Parathyroid adenoma (tissue), 2 donors: ENCODE measurements around the gene MAML1.

Experiments used
- H2AFZ ChIP-seq: fragments of 300-600 bp; sonication (generic); one replicate; pipeline ENCODE4 v1.7.0; 2017; ENCODE audit warnings: antibody characterized with exemption, mild to moderate bottlenecking
- H3K27ac ChIP-seq: fragments of 300-600 bp; sonication (generic); one replicate; pipeline ENCODE4 v1.7.0; 2017
- H3K27me3 ChIP-seq: fragments of 300-600 bp; sonication (generic); one replicate; pipeline ENCODE4 v1.7.0; 2017; ENCODE audit warnings: low read length; ENCODE audit not compliant: control insufficient read depth, insufficient read depth
- H3K36me3 ChIP-seq: fragments of 300-600 bp; sonication (generic); one replicate; pipeline ENCODE4 v1.7.0; 2017; ENCODE audit warnings: low read length; ENCODE audit not compliant: control insufficient read depth, insufficient read depth
- H3K4me1 ChIP-seq: fragments of 300-600 bp; sonication (generic); one replicate; pipeline ENCODE4 v1.7.0; 2017; ENCODE audit warnings: control low read depth
- H3K4me2 ChIP-seq: fragments of 300-600 bp; sonication (generic); one replicate; pipeline ENCODE4 v1.7.0; 2017; ENCODE audit warnings: low read length
- H3K4me3 ChIP-seq: fragments of 300-600 bp; sonication (generic); one replicate; pipeline ENCODE4 v1.7.0; 2017; ENCODE audit warnings: low read depth, low read length
- H3K79me2 ChIP-seq: fragments of 300-600 bp; sonication (generic); one replicate; pipeline ENCODE4 v1.7.0; 2017; ENCODE audit warnings: control low read depth
- H3K9ac ChIP-seq: fragments of 300-600 bp; sonication (generic); one replicate; pipeline ENCODE4 v1.7.0; 2017; ENCODE audit warnings: mild to moderate bottlenecking
- H3K9me3 ChIP-seq: fragments of 300-600 bp; sonication (generic); one replicate; pipeline ENCODE4 v1.7.0; 2017; ENCODE audit warnings: low read length; ENCODE audit not compliant: control insufficient read depth
- TF ChIP-seq, protein P1 (sequence below): fragments of 300-600 bp; sonication (generic); IDR thresholded peaks from one replicate; pipeline ENCODE4 v1.7.0; 2017; ENCODE audit warnings: antibody characterized with exemption, mild to moderate bottlenecking
- donor health status: primary hyperparathyroidism.

The MAML1 gene

DNA sequence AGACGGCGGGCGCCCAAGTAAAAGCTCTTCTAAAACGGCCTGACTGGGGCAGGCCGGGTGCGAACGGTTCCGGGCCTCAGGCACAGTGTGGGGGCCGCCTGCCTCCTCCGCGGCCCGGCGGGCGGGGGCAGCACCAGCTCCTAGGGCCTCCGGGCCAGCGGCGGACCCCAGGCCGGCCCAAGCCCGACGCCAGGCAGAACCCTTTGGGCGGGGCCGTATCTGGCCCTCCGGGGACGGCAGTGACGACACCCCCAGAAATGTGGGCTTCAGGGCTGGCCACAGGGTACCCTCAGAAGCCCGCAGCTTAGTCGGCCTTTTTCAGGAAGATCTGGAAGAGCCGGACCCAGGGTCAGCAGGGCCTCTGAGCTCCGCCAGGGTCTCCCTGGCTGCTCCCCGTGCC lies 65.1 kb downstream of the MAML1 start:
- H3K27ac ChIP-seq = no peak overlapping the region
- no peaks in the 10 kb centered on the region for H3K9me3 ChIP-seq
- H3K36me3 ChIP-seq = no peaks in the 10 kb centered on the region
- peaks cover 3% of the 10 kb centered on the region for H3K4me1 ChIP-seq
- H3K79me2 ChIP-seq = peaks cover 9% of the 10 kb centered on the region
- no peak overlapping the region for H3K4me2 ChIP-seq
- TF ChIP-seq, protein P1, sequence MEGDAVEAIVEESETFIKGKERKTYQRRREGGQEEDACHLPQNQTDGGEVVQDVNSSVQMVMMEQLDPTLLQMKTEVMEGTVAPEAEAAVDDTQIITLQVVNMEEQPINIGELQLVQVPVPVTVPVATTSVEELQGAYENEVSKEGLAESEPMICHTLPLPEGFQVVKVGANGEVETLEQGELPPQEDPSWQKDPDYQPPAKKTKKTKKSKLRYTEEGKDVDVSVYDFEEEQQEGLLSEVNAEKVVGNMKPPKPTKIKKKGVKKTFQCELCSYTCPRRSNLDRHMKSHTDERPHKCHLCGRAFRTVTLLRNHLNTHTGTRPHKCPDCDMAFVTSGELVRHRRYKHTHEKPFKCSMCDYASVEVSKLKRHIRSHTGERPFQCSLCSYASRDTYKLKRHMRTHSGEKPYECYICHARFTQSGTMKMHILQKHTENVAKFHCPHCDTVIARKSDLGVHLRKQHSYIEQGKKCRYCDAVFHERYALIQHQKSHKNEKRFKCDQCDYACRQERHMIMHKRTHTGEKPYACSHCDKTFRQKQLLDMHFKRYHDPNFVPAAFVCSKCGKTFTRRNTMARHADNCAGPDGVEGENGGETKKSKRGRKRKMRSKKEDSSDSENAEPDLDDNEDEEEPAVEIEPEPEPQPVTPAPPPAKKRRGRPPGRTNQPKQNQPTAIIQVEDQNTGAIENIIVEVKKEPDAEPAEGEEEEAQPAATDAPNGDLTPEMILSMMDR = no peak
- no peak overlapping the region for H2AFZ ChIP-seq
- H3K27me3 ChIP-seq = no peaks in the 10 kb centered on the region
- H3K9ac ChIP-seq = no peak overlapping the region
- H3K4me3 ChIP-seq = no peak overlapping the region

DNA sequence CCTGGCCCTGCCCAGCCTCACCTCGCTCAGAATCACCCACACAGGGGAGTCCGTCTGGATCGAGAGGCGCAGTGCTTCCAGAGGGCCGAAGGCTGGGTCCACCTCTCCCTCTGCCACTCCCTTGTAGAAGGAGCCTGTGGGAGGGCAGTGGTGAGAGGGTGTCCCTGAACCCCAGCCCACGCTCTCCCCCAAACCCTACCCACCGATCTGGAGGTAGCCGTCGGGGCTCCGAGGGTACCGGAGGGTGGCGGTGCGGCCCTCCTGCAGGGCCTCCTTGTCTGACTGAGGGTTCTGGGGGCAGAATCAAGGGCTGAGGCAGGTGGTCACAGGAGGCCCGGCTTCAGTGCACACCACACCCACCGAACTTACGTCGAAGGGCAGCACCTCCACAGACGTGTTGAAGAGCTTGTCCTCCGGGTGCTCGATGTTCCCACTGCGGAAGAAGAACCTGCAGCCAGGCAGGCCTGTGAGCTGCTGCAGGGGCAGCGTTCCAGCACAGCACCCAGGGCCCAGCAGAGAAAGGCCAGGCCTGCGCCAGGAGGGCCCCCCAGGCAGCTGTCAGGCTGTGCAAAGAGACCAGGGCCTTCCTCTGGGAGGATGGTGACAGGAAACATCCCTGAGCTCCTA lies 65.6 kb downstream of the MAML1 start:
- TF ChIP-seq, protein P1 = no peak
- Histone ChIP-seq H3K36me3 (no peaks in the 10 kb centered on the region), H2AFZ (no peak overlapping the region), H3K9ac (no peak overlapping the region), H3K79me2 (peaks cover 10% of the 10 kb centered on the region), H3K9me3 (no peaks in the 10 kb centered on the region), H3K4me1 (peaks cover 3% of the 10 kb centered on the region), H3K4me2 (no peak overlapping the region), H3K27me3 (no peaks in the 10 kb centered on the region), H3K27ac (no peak overlapping the region), H3K4me3 (no peak overlapping the region)

DNA sequence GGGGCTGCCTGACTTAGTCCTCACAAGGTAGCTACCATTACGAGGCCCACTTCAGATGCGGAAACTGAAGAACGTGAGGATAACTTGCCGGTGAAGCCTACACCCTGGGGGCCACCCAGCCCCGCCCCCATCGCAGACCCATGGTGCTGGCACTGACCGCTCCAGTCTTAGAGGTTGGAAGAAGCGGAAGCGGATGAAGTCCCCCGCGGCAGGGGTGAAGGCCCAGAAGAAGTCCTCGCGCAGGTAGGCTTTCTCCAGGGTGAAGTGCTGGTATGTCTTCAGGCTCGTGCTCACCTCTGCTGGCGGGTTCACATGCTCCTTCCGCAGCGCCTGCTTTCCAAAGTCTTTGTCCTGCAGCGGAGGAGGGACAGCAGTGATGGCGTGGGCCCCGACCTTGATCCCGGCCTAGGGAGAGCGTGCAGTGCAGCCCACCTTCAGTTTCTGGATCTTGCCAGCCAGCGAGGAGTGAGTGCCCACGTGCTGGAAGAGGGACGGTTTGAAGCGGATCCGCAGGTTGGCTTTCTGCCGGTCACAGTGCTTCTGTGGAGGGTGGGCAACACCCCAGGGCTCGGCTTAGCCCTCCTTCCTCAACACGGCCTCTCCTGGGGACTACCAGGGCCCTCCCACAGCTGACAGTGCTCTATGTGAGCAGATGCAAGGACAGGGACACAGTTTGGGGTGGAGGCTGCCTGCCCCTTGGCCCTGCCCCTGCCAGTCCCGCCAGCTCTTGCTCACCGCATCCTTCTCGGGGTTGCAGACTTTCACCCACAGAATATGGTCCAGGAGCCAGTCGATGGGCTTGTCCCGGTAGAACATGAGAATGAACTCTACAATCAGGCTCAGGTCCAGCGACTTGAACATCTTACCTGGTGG lies 66.4 kb downstream of the MAML1 start:
- peaks cover 3% of the 10 kb centered on the region for H3K4me1 ChIP-seq
- no peak overlapping the region for H3K9ac ChIP-seq
- no peaks in the 10 kb centered on the region for H3K36me3 ChIP-seq

DNA sequence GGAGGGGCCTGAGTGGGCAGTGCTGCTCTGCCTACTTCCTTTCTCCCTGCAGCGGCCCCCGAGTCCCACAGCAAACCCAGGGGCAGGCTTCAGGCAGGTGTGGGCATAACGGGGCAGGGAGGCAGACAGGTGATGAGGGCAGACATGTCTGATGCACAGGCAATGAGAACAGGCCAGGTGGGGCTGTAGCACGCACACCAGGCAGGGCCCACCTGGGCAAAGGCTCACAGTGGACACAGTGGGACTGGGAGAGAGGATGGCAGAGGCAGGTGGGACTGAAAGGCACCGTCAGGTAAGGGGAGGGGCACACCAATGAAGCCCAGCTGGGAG lies 67.0 kb downstream of the MAML1 start:
- no peak overlapping the region for H3K4me2 ChIP-seq
- peaks cover 17% of the 10 kb centered on the region for H3K79me2 ChIP-seq
- H3K4me1 ChIP-seq = peaks cover 4% of the 10 kb centered on the region
- H3K36me3 ChIP-seq = no peaks in the 10 kb centered on the region
- H3K27me3 ChIP-seq = no peaks in the 10 kb centered on the region
- no peak overlapping the region for H3K9ac ChIP-seq
- no peak overlapping the region for H3K4me3 ChIP-seq
- H2AFZ ChIP-seq = no peak overlapping the region
- H3K27ac ChIP-seq = no peak overlapping the region
- no peaks in the 10 kb centered on the region for H3K9me3 ChIP-seq
- TF ChIP-seq, protein P1 = no peak

More for the DNA sequence above, 66.4 kb downstream of the MAML1 start:
- H3K79me2 ChIP-seq = peaks cover 11% of the 10 kb centered on the region
- H3K4me3 ChIP-seq = no peak overlapping the region
- H2AFZ ChIP-seq = no peak overlapping the region
- H3K4me2 ChIP-seq = no peak overlapping the region
- no peak overlapping the region for H3K27ac ChIP-seq
- TF ChIP-seq, protein P1 = no peak
- H3K27me3 ChIP-seq = no peaks in the 10 kb centered on the region
- no peaks in the 10 kb centered on the region for H3K9me3 ChIP-seq
